Fibroblast of mammary gland (primary cell): ENCODE data around the gene F2.
A peak's percentile ranks its signal among the peaks of the same experiment; 100 is the strongest.
"Not testable (repeated sequence)": the region's sequence is repeated elsewhere in the genome, so short reads cannot be mapped to it uniquely, and the experiment has no call there.

Source experiments
- DNase-seq: peaks from one replicate; pipeline ENCODE4 v3.0.0-alpha.2; 2010; ENCODE audit warnings: low read depth
- H3K4me3 ChIP-seq: 2 replicates; pipeline ENCODE4 v1.5.1; 2011; ENCODE audit warnings: low read depth, mild to moderate bottlenecking, low read length, moderate library complexity; ENCODE audit not compliant: control insufficient read depth
- TF ChIP-seq, protein P1 (sequence below): conservative IDR thresholded peaks from 2 replicates; pipeline ENCODE4 v1.5.1; 2011; ENCODE audit warnings: low read depth, low read length, inconsistent platforms; ENCODE audit not compliant: control insufficient read depth, insufficient read depth

Gene F2

DNA sequence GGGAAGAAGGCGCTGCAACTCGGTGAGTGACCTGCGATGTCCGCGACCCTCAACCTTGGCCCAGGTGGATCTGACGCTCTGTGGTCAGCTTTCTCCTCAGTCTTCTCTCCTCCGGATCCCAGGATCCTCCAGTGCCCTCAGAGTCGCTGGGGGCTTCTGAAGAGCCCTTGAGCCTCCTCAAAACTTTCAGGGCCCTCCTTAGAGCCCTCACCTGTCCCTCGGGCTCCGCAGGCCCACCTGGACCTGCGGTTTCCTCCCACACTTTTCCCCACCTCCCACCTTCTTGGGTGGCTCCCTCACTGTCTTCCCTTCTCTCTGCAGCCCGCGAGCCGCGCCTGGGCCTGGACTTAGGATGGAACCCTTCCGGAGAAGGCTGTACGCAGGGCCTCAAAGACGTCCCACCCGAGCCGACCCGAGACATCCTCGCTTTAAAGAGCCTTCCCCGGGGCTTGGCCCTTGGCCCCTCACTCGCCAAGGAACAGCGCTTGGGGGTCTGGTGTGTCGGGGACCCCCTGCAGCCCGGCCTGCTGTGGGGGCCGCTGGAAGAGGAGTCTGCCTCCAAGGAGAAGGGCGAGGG lies 17.8 kb upstream of the F2 start:
- TF ChIP-seq, protein P1, sequence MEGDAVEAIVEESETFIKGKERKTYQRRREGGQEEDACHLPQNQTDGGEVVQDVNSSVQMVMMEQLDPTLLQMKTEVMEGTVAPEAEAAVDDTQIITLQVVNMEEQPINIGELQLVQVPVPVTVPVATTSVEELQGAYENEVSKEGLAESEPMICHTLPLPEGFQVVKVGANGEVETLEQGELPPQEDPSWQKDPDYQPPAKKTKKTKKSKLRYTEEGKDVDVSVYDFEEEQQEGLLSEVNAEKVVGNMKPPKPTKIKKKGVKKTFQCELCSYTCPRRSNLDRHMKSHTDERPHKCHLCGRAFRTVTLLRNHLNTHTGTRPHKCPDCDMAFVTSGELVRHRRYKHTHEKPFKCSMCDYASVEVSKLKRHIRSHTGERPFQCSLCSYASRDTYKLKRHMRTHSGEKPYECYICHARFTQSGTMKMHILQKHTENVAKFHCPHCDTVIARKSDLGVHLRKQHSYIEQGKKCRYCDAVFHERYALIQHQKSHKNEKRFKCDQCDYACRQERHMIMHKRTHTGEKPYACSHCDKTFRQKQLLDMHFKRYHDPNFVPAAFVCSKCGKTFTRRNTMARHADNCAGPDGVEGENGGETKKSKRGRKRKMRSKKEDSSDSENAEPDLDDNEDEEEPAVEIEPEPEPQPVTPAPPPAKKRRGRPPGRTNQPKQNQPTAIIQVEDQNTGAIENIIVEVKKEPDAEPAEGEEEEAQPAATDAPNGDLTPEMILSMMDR = no peak
- DNase-seq = no peak
- peak overlapping the region; percentile 98 for H3K4me3 ChIP-seq

DNA sequence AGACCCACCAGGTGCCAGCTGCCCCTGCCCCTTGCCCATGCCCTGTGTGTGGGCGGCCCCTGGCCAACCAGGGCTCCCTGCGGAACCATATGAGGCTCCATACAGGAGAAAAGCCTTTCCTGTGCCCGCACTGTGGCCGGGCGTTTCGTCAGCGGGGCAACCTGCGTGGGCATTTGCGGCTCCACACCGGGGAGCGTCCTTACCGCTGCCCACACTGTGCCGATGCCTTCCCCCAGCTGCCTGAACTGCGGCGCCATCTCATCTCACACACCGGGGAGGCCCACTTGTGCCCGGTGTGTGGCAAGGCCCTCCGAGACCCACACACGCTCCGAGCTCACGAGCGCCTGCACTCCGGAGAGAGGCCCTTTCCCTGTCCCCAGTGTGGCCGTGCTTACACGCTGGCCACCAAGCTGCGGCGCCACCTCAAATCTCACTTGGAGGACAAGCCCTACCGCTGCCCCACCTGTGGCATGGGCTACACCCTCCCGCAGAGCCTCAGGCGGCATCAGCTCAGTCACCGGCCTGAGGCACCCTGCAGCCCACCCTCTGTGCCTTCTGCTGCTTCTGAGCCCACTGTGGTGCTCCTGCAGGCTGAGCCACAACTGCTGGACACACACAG lies 13.8 kb upstream of the F2 start:
- H3K4me3 ChIP-seq = no peak overlapping the region
- TF ChIP-seq, protein P1 = no peak
- DNase-seq = no peak

DNA sequence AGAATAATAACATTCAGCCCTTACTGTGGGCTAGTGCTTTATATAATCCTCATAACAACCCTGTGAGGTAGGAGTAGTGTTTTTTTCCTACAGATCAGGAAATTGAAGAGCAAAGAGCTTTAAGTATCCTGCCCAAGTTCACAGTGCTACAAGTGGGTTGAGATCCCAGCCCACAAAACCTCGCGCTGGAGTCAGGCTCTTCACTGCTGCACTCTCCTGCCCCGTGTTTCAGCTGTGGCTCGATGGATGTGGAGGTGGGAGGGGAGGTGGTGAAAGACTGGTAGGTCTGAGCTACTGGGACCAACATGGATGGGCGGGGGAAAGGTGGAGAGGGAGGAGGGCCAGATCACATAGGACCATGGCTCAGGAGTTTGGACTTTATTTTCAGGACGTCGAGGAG lies 12.1 kb upstream of the F2 start:
- DNase-seq = no peak
- H3K4me3 ChIP-seq = no peak overlapping the region
- TF ChIP-seq, protein P1 = no peak

DNA sequence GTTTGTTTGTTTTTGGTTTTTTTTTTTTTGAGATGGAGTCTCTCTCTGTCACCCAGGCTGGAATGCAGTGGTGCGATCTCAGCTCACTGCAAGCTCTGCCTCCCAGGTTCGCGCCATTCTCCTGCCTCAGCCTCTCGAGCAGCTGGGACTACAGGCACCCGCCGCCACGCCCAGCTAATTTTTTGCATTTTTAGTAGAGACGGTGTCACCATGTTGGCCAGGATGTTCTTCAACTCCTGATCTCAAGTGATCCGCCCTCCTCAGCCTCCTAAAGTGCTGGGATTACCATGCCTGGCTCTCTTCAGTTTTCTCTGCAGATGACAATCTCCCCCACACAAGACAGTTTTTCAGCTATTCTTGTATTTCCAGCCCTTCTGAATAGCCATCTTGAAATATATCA lies 9.7 kb upstream of the F2 start:
- not testable (repeated sequence) for H3K4me3 ChIP-seq, DNase-seq

DNA sequence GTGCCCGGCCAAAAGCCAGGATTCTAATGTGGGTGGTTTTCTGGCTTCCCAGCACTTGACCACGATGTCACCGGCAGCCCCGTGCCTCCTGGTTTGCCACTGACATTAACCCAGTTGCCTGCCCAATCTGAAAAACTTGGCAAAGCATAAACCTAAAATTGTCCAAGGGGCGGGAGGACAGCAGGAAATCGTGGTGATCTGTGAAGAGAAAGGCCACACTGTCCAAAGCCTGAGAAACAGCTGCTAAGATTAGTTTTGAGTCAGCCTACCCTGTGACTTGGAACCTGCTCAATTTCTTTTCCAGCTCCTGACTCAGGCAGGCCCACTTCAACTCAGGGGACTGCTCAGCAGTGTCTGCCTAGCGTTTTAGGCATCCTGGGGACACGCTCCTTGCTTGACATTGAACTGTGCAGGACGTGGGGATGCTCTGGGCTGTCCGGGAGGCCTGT lies 8.2 kb upstream of the F2 start:
- no peak overlapping the region for H3K4me3 ChIP-seq
- TF ChIP-seq, protein P1 = no peak
- peak; percentile 98 for DNase-seq

DNA sequence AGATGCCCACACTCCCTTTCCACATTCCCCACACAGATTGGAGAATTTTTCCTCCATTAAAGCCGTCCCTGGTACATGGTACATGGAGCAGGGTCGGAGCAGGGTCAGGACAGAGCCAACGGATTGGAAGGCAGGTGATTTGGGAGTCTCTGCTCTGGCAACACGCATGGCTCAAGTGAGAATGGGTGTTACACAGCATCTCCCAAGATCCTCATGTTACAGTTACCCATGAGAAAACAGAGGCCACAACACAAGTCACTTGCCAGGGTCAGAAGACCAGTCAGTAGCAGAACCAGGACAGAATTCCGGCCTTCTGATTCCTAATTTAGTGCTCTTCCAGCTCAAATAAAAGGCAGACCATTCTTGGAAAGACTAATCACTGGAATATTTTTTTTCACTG lies 7.7 kb upstream of the F2 start:
- DNase-seq = peak; percentile 56
- TF ChIP-seq, protein P1 = no peak
- H3K4me3 ChIP-seq = no peak overlapping the region

DNA sequence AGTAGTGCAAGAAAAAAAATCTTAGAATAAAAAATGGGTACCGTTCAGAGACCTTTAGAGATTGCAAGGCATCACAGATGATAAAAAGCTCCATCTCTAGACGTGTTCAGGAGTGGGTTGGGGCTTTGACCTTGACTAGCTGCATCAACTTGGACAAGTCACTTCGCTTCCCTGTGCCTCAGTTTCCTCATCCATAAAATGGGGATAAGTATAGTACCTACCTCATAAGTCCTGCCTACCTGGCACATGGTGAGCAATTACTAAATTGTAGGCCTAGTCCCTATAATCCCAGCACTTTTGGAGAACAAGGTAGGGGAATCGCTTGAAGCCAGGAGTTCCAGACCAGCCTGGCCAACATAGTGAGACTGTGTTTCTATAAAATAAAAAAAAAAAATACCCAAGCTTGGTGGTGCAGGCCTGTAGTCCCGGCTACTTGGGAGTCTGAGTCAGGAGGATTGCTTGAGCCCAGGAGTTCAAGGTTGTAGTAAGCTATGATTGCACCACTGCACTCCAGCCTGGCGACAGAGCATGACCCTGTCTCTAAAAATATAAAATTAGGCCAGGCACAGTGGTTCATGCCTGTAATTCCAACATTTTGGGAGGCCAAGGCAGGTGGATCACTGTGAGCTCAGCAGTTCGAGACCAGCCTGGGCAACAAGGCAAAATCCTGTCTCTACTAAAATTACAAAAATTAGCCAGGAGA lies 6.0 kb upstream of the F2 start:
- TF ChIP-seq, protein P1 = no peak
- no peak overlapping the region for H3K4me3 ChIP-seq
- DNase-seq = no peak

DNA sequence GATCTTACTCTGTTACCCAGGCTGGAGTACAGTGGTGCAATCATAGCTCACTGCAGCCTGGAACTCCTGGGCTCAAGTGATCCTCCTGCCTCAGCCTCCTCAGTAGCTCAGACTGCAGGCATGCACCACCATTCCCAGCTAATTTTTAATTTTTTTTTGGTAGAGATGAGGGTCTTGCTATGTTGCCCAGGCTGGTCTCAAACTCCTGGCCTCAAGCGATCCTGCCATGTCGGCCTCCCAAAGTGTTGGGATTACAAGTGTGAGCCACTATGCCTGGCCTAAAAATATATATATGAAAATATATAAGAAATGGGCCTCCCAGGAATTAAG lies 1.2 kb upstream of the F2 start:
- H3K4me3 ChIP-seq, DNase-seq: not testable (repeated sequence)
